GM21423 (cell line): Measurements from ENCODE around the gene CNDP1.

Experiments
- ATAC-seq: cut with Tn5 transposase; IDR thresholded peaks from one replicate; pipeline ENCODE4 v1.9.1; 2021; ENCODE audit warnings: mild to moderate bottlenecking, moderate library complexity; ENCODE audit not compliant: unreplicated experiment

Gene CNDP1

GRCh38 chr18:74505776-74506175, 28.5 kb upstream of the CNDP1 start:
- ATAC-seq = no peak

GRCh38 chr18:74506448-74507084, 27.7 kb upstream of the CNDP1 start:
- no peak for ATAC-seq

DNA sequence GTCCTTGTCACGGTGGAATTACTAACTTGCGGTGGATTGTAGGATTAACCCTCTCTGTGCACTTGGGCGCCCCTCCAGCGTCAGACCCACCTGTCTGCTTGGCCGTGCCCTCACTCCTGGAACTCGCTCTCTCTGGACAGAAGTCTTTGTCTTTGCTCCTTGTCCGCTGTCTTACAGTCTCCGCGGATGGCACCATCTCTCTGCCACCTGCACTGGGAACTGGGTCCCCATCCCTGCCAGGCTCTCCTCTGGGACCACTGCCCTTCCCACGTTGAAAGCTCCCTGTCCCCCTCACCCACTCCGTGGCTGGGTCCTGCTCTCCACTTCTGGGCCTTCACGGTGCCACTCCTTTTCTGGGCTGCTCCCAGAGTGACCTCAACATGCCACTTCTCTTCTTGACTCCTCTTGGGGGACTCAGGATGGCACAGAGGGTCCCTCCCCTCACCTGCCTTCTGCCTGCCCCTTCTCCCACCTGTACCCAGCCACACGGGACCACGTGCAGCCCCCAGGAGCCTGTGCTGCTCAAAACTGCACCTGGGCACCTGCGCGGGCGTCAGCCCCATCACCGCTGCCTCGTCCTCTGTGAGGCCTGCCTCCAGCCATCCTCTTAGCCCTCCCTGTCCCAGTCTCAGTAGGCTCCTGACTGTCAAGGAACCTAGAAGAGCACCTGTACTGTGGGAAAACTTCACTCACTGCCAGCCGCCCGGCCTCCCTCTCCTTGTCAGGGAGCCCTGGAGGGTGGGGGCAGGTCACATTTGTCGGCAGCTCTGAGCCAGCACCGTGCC, 27.0 kb upstream of the CNDP1 start:
- ATAC-seq = no peak

- no peak for ATAC-seq
These were observed 26.4 kb upstream of the CNDP1 start for GRCh38 chr18:74507927-74508326.

DNA sequence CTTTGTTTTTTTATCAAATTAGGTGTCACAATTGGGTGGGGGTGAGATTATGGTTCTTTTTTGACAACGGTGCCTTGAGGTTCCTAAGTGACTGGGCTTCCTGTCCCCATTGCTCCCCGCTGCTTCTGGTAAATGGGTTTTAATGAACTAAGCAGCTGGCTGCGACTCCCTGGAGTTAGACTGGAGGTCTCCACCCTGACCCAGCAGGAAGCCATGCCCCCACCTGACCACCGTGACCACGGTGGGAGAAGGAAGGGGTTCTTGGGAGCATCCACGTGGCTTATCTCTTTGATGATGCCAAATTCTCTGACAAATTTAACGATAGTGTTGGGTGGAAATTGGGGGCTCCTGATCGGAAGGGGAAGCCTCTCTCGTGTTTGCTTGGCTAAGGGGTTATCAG, 25.9 kb upstream of the CNDP1 start:
- no peak for ATAC-seq

GRCh38 chr18:74508821-74509225, 25.5 kb upstream of the CNDP1 start:
- ATAC-seq = no peak

DNA sequence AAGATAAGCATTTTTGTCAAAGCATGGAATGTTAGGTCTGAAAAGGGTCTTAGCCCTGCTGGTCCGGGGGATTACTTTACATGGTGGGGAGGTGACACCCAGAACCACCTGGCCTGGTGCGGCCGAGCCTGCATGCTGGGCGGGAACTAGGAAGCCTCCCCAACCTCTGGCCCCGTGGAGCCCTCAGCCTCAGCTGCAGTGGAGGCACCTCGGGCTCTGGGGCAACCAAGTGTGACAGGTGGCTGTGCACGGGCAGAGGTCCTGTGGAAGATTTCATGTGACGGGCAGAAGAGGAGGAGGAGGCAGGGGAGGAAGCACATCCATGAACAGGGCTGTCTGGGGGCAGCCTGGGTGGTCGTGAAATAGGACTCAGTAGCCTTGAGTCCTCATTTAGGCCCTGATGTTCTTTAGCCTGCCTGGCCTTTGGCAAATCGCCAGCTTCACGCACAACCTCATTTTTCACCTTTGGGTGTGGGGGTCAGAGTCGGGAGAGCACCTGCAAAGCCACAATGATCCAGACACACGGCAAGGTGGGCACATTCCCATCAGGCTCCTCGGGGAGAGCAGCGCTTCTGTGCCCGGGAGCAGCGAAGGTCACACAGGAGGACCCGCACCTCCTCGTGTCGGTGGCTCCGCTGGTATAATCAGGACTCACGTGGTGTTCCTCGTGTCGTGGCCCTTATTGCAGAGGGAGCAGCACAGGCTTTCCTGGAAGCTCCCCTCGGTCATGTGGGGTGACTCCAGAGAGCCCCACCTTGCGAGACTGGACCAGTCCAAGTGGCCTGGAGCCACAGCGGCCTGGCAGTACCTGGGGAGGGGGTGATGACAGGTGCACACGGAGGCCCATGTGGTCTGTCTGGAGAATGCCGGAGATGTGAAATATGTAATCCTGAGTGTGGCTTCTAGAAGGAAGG, 24.2 kb upstream of the CNDP1 start:
- no peak for ATAC-seq

DNA sequence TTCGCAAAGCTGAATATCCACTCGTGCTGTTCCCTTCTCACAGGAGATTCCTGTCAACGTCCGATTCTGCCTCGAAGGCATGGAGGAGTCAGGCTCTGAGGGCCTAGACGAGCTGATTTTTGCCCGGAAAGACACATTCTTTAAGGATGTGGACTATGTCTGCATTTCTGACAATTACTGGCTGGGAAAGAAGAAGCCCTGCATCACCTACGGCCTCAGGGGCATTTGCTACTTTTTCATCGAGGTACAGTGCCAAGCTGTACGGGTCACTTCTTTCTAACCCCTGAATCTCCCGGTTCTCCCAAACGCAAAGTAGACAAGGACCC, 23.6 kb upstream of the CNDP1 start:
- ATAC-seq = no peak

- no peak for ATAC-seq
These were observed 22.5 kb upstream of the CNDP1 start for GRCh38 chr18:74511823-74512222.

- no peak for ATAC-seq
These were observed 21.8 kb upstream of the CNDP1 start for GRCh38 chr18:74512321-74513053.

GRCh38 chr18:74513149-74513882, 21.0 kb upstream of the CNDP1 start:
- no peak for ATAC-seq

DNA sequence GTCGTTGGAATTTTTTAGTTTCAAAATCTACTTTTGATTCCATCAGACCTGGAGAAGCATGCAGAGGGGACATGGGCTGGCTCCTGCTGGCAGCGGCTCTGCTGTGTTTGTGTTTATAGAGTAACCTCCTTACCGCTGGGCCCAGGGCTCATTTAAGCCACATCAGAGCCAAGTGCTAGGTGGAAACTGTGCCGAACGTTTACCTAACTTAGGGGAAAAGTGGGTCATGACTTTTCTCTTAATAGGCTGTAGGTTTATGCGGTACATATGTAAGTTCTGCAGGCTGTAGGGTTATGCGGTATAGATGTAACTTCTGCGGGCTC, 20.5 kb upstream of the CNDP1 start:
- no peak for ATAC-seq

DNA sequence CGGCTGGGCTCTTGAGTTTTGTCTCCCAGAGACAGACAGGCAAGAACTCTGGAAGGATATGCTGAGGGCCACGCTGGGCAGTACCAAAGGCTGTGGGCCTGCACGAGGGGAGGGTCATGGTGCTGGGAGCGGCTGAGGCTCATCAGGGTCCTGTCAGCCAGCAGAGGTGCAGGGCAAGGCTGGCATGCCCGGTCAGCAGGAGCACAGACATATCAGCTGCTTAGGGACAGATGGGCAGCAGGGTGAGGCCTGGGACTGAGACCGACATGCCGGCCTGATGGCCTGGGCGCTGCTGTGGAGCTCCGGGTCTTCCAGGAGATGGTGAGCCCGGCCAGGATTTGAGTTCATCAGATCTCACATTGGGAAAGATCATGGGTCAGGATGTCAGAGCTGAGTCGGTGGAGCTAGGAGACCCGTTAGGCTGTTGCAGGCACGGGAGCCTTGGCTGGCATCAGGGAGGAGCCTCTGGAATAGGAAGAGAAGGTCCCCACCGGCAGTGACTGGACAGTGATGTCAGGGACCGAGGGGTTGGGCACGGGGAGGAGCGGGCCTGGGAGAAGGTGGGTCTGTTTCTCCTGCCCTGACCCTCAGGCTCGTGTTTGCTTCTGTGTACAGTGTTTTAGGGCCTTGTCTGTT, 19.3 kb upstream of the CNDP1 start:
- ATAC-seq = no peak

GRCh38 chr18:74515620-74516231, 18.6 kb upstream of the CNDP1 start:
- no peak for ATAC-seq

DNA sequence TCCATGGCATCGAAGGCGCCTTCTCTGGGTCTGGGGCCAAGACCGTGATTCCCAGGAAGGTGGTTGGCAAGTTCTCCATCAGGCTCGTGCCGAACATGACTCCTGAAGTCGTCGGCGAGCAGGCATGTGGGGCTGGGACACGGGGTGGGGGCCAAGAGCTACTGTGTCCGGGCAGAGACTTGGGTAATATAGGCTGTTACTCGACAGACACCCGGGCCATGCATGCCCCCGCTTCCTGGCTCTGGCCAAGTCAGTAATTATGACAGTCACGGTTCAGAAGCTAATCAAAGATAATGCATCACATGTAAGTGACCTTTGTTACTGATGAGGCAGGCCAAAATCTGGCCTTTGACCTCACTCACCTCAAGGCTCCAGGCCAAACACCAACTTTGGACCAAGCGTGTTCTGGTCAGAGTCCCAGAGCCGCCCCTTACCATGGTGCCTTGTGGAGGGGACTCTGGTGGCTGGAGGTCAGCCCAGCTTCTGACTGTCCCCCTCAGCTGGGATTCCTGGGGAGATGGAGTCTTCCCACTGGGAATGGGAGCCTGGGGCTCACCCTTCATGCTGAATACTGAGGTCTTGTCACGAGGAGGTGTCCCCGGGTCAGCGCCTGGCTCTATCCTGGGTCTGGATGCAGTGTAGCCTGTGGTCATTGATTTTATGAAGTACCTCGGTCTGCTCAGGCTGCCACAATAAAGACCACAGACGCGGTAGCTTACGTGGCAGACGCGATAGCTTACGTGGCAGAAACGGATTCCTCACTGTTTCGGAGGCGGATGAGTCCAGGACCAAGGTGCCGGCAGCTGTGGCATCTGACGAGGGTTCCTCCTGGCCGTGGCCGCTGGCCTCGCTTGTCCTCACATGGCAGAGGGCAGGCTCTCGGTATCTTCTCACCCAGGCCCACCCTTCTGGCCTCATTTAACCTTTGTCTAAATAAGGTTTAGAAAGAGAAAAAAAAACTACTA, 17.7 kb upstream of the CNDP1 start:
- no peak for ATAC-seq

GRCh38 chr18:74517236-74517630, 17.1 kb upstream of the CNDP1 start:
- no peak for ATAC-seq

- no peak for ATAC-seq
These were observed 15.6 kb upstream of the CNDP1 start for GRCh38 chr18:74518456-74519295.
